Epithelial cell of proximal tubule (primary cell): ENCODE data around the gene TUBGCP3. TPM values are rescaled to one million over a fixed set of nuclear protein-coding genes. Genes with fewer than 3 reads are reported as not detected.

Experiments
- DNase-seq: peaks from one replicate; pipeline ENCODE4 v3.0.0-alpha.2; 2011; ENCODE audit warnings: low read depth
- H3K4me3 ChIP-seq: 2 replicates; pipeline ENCODE4 v1.5.1; 2011; ENCODE audit warnings: low read depth, mild to moderate bottlenecking, low read length
- total RNA-seq: library from RNA; depleted of rRNA; stranded (reverse); fragments of >200 nt; gene quantifications from 2 replicates; pipeline ENCODE4 v1.2.3, GENCODE V29; 2015
- TF ChIP-seq, protein P1 (sequence below): conservative IDR thresholded peaks from 2 replicates; pipeline ENCODE4 v1.5.1; 2012; ENCODE audit warnings: low read depth, mild to moderate bottlenecking, low read length

Gene TUBGCP3
- total RNA-seq, 1 donor from 2014 or later, result 16.4 TPM

DNA sequence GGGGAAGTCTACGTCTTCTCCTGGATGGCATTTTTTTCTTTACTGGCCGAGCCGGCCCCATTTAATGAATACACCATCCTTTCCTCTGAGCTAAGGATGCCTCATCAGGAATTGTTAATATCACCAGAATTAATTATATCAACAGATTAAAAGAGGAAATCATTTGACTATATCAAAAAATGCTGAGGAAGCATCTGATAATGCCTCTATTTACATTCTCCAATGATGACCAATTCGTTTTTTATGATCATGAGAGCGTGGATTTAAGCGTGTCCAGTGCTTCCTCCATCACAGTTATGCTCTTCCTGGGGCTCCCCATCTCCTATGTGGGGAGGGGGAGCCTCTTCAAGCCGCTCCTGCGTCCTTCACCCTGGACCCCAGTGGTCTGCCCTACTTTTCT is 58.7 kb downstream of the TUBGCP3 start:
- TF ChIP-seq, protein P1, sequence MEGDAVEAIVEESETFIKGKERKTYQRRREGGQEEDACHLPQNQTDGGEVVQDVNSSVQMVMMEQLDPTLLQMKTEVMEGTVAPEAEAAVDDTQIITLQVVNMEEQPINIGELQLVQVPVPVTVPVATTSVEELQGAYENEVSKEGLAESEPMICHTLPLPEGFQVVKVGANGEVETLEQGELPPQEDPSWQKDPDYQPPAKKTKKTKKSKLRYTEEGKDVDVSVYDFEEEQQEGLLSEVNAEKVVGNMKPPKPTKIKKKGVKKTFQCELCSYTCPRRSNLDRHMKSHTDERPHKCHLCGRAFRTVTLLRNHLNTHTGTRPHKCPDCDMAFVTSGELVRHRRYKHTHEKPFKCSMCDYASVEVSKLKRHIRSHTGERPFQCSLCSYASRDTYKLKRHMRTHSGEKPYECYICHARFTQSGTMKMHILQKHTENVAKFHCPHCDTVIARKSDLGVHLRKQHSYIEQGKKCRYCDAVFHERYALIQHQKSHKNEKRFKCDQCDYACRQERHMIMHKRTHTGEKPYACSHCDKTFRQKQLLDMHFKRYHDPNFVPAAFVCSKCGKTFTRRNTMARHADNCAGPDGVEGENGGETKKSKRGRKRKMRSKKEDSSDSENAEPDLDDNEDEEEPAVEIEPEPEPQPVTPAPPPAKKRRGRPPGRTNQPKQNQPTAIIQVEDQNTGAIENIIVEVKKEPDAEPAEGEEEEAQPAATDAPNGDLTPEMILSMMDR, result no peak
- no peak for DNase-seq
- H3K4me3 ChIP-seq, result no peak overlapping the region

DNA sequence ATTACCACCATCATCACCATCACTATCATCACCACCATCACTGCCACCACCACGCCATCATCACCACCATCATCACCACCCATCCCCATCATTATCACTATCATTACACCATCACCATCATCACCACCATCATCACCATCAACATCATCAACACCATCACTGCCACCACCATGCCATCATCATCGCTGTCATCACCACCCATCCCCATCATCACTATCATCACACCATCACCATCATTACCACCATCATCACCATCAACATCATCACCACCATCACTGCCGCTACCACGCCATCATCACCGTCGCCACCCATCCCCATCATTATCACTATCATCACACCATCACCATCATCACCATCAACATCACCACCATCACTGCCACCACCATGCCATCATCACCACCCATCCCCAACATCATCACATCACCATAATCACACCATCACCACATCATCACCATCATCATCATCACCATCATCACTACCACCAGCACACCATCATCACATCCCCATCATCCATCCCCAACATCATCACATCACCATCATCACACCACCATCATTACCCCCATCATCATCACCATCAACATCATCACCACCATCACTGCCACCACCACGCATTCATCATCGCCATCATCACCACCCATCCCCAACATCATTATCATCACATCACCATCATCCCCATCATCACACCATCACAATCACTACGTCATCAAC is 61.7 kb downstream of the TUBGCP3 start:
- TF ChIP-seq, protein P1, result no peak
- no peak for DNase-seq
- H3K4me3 ChIP-seq, result no peak overlapping the region

- H3K4me3 ChIP-seq, result no peak overlapping the region
- no peak for DNase-seq
- TF ChIP-seq, protein P1, result no peak
Observed at GRCh38 chr13:112525356-112525945, 62.5 kb downstream of the TUBGCP3 start.

DNA sequence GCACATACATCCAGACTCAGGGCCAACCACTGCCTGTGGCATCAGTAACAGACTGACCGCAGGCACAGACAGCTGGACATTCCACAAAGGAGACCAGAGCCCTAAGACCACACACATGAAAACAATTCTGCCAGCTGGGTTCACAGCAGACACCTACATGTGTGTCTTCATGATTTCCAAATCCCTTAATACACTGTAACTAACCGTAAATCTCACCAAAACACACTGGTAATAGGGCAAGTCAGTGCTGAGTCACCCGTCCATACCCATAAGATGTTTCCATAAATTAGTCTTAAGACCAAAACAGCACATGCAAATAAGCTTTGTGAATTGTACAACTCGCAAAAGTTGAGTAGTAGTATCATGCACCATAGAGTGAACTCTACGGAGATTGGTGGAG is 65.4 kb downstream of the TUBGCP3 start:
- no peak overlapping the region for H3K4me3 ChIP-seq
- DNase-seq, result no peak
- TF ChIP-seq, protein P1, result no peak

- DNase-seq, result no peak
- TF ChIP-seq, protein P1, result no peak
- H3K4me3 ChIP-seq, result no peak overlapping the region
Observed at GRCh38 chr13:112521073-112521685, 66.8 kb downstream of the TUBGCP3 start.

- H3K4me3 ChIP-seq, result no peak overlapping the region
- TF ChIP-seq, protein P1, result no peak
- no peak for DNase-seq
Observed at GRCh38 chr13:112519517-112520060, 68.4 kb downstream of the TUBGCP3 start.

GRCh38 chr13:112516218-112516617 is 71.7 kb downstream of the TUBGCP3 start:
- DNase-seq, result no peak
- H3K4me3 ChIP-seq, result no peak overlapping the region
- TF ChIP-seq, protein P1, result no peak
